COLO668 (cell line): Measurements from ENCODE around the gene ARL16.

Source experiments
- DNase-seq: peaks from one replicate; lab custom pipeline; 2025; ENCODE audit not compliant: unreplicated experiment; lab: John Stamatoyannopoulos, UW

ARL16 gene

GRCh38 chr17:81683584-81684441, at the start of gene ARL16, which contains the start of gene HGS:
Gene ARL16 (minus strand): TSS chr17:81683797. CDS start chr17:81683753, 44 bp downstream.
Gene HGS (plus strand): TSS chr17:81684011. CDS start chr17:81684067, 56 bp downstream.
- peak; percentile 97 for DNase-seq

GRCh38 chr17:81727324-81728031, 43.9 kb upstream of the ARL16 start:
- peak; percentile 77 for DNase-seq

GRCh38 chr17:81726004-81726403, 42.4 kb upstream of the ARL16 start:
- no peak for DNase-seq

- DNase-seq, result no peak
Observed at GRCh38 chr17:81725439-81725838, 41.8 kb upstream of the ARL16 start.

- DNase-seq, result no peak
Observed at GRCh38 chr17:81723651-81724209, 40.1 kb upstream of the ARL16 start.

GRCh38 chr17:81722184-81723120, 38.9 kb upstream of the ARL16 start:
- no peak for DNase-seq

GRCh38 chr17:81720267-81721071, 36.9 kb upstream of the ARL16 start:
- no peak for DNase-seq

- DNase-seq, result no peak
Observed at GRCh38 chr17:81719410-81720266, 36.0 kb upstream of the ARL16 start.

GRCh38 chr17:81717766-81718089, 34.1 kb upstream of the ARL16 start:
- no peak for DNase-seq

- no peak for DNase-seq
Observed at GRCh38 chr17:81717049-81717765, 33.6 kb upstream of the ARL16 start.

GRCh38 chr17:81716674-81716996, 33.0 kb upstream of the ARL16 start:
- DNase-seq, result no peak

- DNase-seq, result no peak
Observed at GRCh38 chr17:81715872-81716673, 32.5 kb upstream of the ARL16 start.

- no peak for DNase-seq
Observed at GRCh38 chr17:81715107-81715871, 31.7 kb upstream of the ARL16 start.

GRCh38 chr17:81714412-81715106, 31.0 kb upstream of the ARL16 start:
- no peak for DNase-seq

GRCh38 chr17:81713556-81714411, 30.2 kb upstream of the ARL16 start:
- DNase-seq, result peak; percentile 38
